Body of pancreas (tissue), 4 donors: ENCODE data around the gene URM1. TPM values are rescaled to one million over a fixed set of nuclear protein-coding genes. Genes with fewer than 3 reads are reported as not detected.

Experiments used
- ATAC-seq: fragments of 150-250 bp; one replicate; pipeline ENCODE4 v1.9.1; 2016
- DNase-seq, 4 donors: peaks; one replicate each; pipeline ENCODE4 v3.0.0-alpha.2; 2019
- H3K27ac ChIP-seq, 4 donors: fragments of 200-600 bp; sonication (generic); 1 replicate in 3 of 4; 2 replicates in 1 of 4; pipeline versions ENCODE4 v1.5.1 to v1.6.1; 2016 to 2019; ENCODE audit warnings: mild to moderate bottlenecking in 1 of 4, mixed read lengths in 1 of 4, moderate library complexity in 1 of 4
- H3K27me3 ChIP-seq, 2 donors: fragments of 200-600 bp; sonication (generic); one replicate each; pipeline ENCODE4 v1.6.0; 2016; ENCODE audit warnings: mild to moderate bottlenecking in 1 of 2
- H3K36me3 ChIP-seq, 2 donors: fragments of 200-600 bp; sonication (generic); replicated peaks in 1 of 2; 2 replicates each; pipeline ENCODE4 v1.5.1; 2016; ENCODE audit warnings: low read depth in 2 of 2; ENCODE audit not compliant: insufficient read depth in 1 of 2
- H3K4me1 ChIP-seq: fragments of 200-600 bp; sonication (generic); one replicate; pipeline ENCODE4 v1.6.0; 2016
- H3K4me3 ChIP-seq, 2 donors: fragments of 200-600 bp; sonication (generic); 1 replicate in 1 of 2; 2 replicates in 1 of 2; pipeline ENCODE4 v1.5.1; 2016 to 2019
- H3K9me3 ChIP-seq, 3 donors: fragments of 200-600 bp; sonication (generic); 1 replicate in 2 of 3; 2 replicates in 1 of 3; pipeline ENCODE4 v1.5.1; 2016
- POLR2A ChIP-seq, 3 donors: fragments of 450-650 bp; IDR thresholded peaks; one replicate each; pipeline ENCODE4 v1.6.1; 2016; ENCODE audit warnings: antibody characterized with exemption in 3 of 3, mild to moderate bottlenecking in 2 of 3
- WGBS, 2 donors: methylation state at CpG; one replicate each; pipeline ENCODE4 v1.1.5; 2017; 5-methylcytosine and 5-hydroxymethylcytosine counted together
- intact Hi-C: fragments of 100-400 bp; cut with DNase I; formaldehyde crosslinking; loops from one replicate; pipeline ENCODE4 v1.15.1; 2023
- total RNA-seq, 2 donors: library from RNA; depleted of rRNA; stranded (reverse); fragments of >200 nt; gene quantifications; one replicate each; pipeline ENCODE4 v1.1.0, GENCODE V29; 2016
- TF ChIP-seq, protein P1 (sequence below), 7 experiments: fragments of 450-650 bp in 4 of 7; fragments of 200-600 bp in 3 of 7; sonication (generic) in 3 of 7; IDR thresholded peaks; one replicate each; pipeline ENCODE4 v1.5.1; 2016 to 2019; ENCODE audit warnings: antibody characterized with exemption in 7 of 7

URM1 gene
- total RNA-seq, 2 donors from 2014 or later, result 15.6 to 23.4 TPM

DNA sequence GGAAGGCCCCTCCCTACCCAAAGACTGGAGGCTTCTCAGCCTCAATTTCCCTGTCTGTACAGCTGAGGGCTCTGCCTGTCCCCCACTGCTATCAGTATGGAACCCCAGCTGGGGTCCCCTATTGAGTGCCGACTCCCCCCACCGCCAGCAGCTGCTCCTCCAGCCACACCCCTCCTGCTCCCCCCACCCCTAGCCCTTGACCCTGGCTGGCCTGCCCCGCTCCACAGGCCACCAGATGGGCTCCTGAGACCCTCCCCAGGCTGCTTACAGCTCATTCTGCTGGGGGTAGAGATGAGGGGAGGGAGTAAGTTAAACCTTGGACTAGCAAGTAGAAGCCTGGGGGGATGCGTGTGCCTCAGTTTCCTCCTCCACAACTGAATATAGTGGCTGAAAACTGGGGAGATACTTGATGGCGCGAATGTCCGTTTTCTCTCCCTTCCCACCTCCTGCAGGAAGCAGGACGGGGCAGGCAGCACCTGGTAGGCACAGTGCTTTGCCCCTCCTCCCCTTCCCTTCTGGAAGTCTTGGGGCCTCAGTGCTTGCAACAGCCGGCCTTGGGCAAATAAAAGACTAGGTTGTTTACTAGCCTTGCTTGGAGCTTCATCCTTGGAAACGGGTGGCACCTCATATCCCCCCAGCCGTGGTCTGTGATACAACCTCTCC is 19.1 kb downstream of the URM1 start:
- Histone ChIP-seq H3K36me3 (peaks cover 6 to 28% of the 10 kb centered on the region in 2 donors), H3K27ac (no peak overlapping the region), H3K9me3 (no peaks in the 10 kb centered on the region), H3K4me3 (no peak overlapping the region), H3K27me3 (no peaks in the 10 kb centered on the region), H3K4me1 (no peaks in the 10 kb centered on the region)
- no peak for ATAC-seq
- intact Hi-C loops, result no loop called here
- DNase-seq, result no peak
- WGBS, 2 donors, result 85 to 92% methylated on average over 9 to 10 of the region's 11 CpGs
- TF ChIP-seq, protein P1, sequence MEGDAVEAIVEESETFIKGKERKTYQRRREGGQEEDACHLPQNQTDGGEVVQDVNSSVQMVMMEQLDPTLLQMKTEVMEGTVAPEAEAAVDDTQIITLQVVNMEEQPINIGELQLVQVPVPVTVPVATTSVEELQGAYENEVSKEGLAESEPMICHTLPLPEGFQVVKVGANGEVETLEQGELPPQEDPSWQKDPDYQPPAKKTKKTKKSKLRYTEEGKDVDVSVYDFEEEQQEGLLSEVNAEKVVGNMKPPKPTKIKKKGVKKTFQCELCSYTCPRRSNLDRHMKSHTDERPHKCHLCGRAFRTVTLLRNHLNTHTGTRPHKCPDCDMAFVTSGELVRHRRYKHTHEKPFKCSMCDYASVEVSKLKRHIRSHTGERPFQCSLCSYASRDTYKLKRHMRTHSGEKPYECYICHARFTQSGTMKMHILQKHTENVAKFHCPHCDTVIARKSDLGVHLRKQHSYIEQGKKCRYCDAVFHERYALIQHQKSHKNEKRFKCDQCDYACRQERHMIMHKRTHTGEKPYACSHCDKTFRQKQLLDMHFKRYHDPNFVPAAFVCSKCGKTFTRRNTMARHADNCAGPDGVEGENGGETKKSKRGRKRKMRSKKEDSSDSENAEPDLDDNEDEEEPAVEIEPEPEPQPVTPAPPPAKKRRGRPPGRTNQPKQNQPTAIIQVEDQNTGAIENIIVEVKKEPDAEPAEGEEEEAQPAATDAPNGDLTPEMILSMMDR (IDR thresholded peaks at IDR 0.05), result no peak
- no peak for TF ChIP-seq POLR2A (IDR thresholded peaks at IDR 0.05)

DNA sequence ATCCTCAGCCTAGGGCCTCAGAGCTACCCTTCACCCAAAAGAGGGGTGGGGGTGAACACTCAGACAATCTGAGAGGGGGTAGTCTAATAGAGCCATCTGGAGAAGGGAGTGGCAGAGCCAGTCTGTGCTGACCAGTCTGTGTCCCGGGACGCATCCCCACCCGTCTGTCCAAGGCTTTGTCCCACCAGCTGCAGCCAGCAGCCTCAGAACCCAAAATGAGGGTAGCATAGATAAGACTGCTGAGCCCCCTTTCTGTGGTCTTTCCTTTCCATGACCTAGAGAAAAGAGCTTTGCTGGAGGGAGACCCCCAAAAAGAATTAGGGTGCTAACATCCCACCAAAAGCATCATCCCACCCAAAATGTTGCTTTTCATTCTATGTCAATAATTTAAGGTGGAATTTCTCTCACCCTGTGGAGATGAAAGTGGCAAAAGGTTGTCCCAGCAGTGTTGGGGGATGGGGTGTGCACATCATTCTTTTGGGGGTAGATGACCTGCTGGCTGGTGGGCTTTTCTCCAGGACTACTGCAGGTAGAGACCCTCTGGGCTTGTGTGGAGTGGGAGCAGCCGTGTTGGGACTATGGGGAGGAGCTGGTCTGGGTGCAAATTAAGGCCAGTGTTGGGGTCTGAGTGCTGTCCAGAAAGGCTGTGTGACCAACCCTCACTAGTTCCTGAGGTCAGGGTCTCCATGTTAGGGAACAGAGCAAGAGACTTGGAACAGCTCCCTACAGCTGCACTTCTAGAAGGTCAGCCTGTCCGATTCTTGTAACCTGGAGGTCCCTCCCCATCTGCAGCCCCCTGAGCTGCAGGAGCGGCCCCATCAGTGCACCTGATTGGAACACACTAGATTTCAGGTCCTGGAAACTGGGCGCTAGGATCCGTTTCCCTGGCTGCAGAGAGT is 19.9 kb downstream of the URM1 start:
- no peak for TF ChIP-seq POLR2A (IDR thresholded peaks at IDR 0.05)
- TF ChIP-seq, protein P1 (IDR thresholded peaks at IDR 0.05), result no peak
- H3K36me3 ChIP-seq, result peaks cover 6 to 28% of the 10 kb centered on the region in 2 donors
- ATAC-seq (no peak), DNase-seq (no peak)
- no peaks in the 10 kb centered on the region for H3K9me3 ChIP-seq
- intact Hi-C loops, result no loop called here
- H3K4me3 ChIP-seq, result no peak overlapping the region
- no peaks in the 10 kb centered on the region for H3K4me1 ChIP-seq
- WGBS, 2 donors, result 83 to 95% methylated on average over 8 of the region's 8 CpGs
- no peaks in the 10 kb centered on the region for H3K27me3 ChIP-seq
- H3K27ac ChIP-seq, result no peak overlapping the region

DNA sequence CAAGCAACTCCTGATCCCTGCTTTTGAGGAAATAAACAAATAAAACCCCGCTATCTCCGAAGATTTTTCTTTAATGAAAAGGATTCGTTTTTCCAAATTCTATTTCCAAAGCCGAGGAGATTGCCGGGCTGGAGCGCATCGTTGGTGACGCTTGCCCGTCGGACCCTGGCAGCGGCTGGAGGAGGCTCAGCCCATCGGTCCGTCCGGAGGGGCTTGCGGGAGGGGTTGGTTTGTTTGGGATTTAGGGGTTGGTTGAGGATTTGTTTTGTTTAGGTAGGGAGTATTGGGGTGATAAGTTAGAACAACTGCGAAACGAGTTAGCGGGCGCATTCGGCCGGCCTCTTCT is 20.8 kb downstream of the URM1 start:
- Histone ChIP-seq H3K4me1 (peaks cover 2% of the 10 kb centered on the region), H3K36me3 (peaks cover 6 to 28% of the 10 kb centered on the region in 2 donors), H3K27ac (no peak overlapping the region), H3K9me3 (no peaks in the 10 kb centered on the region), H3K4me3 (no peak overlapping the region), H3K27me3 (no peaks in the 10 kb centered on the region)
- ATAC-seq (no peak), DNase-seq (no peak)
- TF ChIP-seq, protein P1 (IDR thresholded peaks at IDR 0.05), result no peak
- intact Hi-C loops, result no loop called here
- WGBS, 2 donors, result 96 to 97% methylated on average over 21 of the region's 21 CpGs

DNA sequence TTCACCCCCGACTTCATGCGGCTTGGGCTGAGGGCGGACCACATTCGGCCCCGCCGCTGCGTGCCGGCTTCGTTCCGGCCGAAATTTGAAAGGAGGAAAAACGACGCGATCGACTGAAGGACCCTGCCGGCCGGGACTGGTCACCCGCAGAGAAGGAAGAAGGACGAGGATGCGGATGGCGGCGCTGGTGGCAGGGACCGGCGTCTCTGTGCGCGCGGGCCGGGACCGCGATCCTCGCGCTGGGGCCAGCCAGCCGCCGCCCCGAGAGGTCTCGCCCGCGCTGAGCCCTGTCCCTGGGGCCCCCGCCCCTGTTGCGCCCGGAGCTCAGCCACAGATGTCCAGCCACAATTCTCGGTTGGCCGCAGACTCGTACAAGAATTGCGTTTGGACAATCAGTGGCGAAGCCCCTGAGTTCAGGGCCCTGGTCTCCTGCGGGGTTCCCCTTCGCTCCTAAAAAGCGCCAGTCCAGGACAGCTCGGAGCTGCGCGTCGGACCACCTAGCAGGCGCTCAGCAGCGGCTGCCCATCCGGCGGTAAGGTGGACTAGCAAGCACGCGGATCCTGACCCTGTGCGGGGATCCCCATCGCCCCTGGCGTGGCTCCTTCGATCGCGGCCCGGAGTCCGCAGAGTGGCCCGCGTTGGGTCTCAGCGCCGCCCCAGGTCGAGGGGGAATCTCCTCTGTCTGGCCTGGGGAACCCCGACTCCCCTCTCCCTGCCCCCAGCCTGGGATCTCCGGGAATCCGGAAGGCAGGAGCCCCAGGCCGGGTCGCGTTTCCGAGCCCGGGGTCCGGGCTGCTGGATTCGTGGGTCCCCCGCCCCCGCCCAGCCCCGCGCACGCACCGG is 21.3 kb downstream of the URM1 start:
- H3K9me3 ChIP-seq, result no peaks in the 10 kb centered on the region
- DNase-seq (no peak), ATAC-seq (no peak)
- no peak overlapping the region for H3K4me3 ChIP-seq
- intact Hi-C loops, result no loop called here
- H3K27ac ChIP-seq, result no peak overlapping the region
- H3K27me3 ChIP-seq, result no peaks in the 10 kb centered on the region
- peaks cover 6 to 24% of the 10 kb centered on the region in 2 donors for H3K36me3 ChIP-seq
- TF ChIP-seq POLR2A (IDR thresholded peaks at IDR 0.05), result no peak
- TF ChIP-seq, protein P1 (IDR thresholded peaks at IDR 0.05), result no peak
- peaks cover 6% of the 10 kb centered on the region for H3K4me1 ChIP-seq
- WGBS, 2 donors, result 87 to 92% methylated on average over 28 to 75 of the region's 88 CpGs
